Ishikawa (cell line): ENCODE measurements around the gene SRGAP1.

ENCODE experiments used
- CEBPB ChIP-seq: IDR thresholded peaks from 2 replicates; pipeline ENCODE4 v1.6.1; 2012
- CREB1 ChIP-seq: IDR thresholded peaks from 2 replicates; pipeline ENCODE4 v1.6.1; 2012; ENCODE audit warnings: low read depth
- EGR1 ChIP-seq: IDR thresholded peaks from 2 replicates; pipeline ENCODE4 v1.6.1; 2012
- EP300 ChIP-seq: IDR thresholded peaks from 2 replicates; pipeline ENCODE4 v1.6.1; 2012; ENCODE audit warnings: borderline replicate concordance
- FOXM1 ChIP-seq: IDR thresholded peaks from 2 replicates; pipeline ENCODE4 v1.6.1; 2012; ENCODE audit warnings: low read depth, borderline replicate concordance
- MAX ChIP-seq: IDR thresholded peaks from 2 replicates; pipeline ENCODE4 v1.6.1; 2012
- NFIC ChIP-seq: IDR thresholded peaks from 2 replicates; pipeline ENCODE4 v1.6.1; 2012
- RAD21 ChIP-seq: IDR thresholded peaks from 2 replicates; pipeline ENCODE4 v1.6.1; 2012; ENCODE audit warnings: low read depth
- REST ChIP-seq: IDR thresholded peaks from 2 replicates; pipeline ENCODE4 v1.6.1; 2012; ENCODE audit warnings: low read depth, mild to moderate bottlenecking
- TAF1 ChIP-seq: IDR thresholded peaks from 2 replicates; pipeline ENCODE4 v1.6.1; 2012; ENCODE audit warnings: low read depth, mild to moderate bottlenecking
- TCF12 ChIP-seq: IDR thresholded peaks from 2 replicates; pipeline ENCODE4 v1.6.1; 2012; ENCODE audit warnings: low read depth
- TEAD4 ChIP-seq: IDR thresholded peaks from 2 replicates; pipeline ENCODE4 v1.6.1; 2012
- USF1 ChIP-seq: IDR thresholded peaks from 2 replicates; pipeline ENCODE4 v1.6.1; 2012
- YY1 ChIP-seq: IDR thresholded peaks from 2 replicates; pipeline ENCODE4 v1.6.1; 2012; ENCODE audit warnings: low read depth
- ZBTB7A ChIP-seq: IDR thresholded peaks from 2 replicates; pipeline ENCODE4 v1.6.1; 2012; ENCODE audit warnings: low read depth

SRGAP1 gene

GRCh38 chr12:63912651-63913050 is 68.2 kb downstream of the SRGAP1 start:
- TF ChIP-seq NFIC, result no peak
- no peak for TF ChIP-seq RAD21
- TF ChIP-seq MAX, result no peak
- no peak for TF ChIP-seq TCF12
- TF ChIP-seq YY1, result no peak
- no peak for TF ChIP-seq CEBPB
- TF ChIP-seq ZBTB7A, result no peak
- no peak for TF ChIP-seq TEAD4
- no peak for TF ChIP-seq FOXM1
- no peak for TF ChIP-seq EGR1
- TF ChIP-seq TAF1, result no peak
- TF ChIP-seq EP300, result no peak
- TF ChIP-seq CREB1, result no peak
- TF ChIP-seq USF1, result no peak
- no peak for TF ChIP-seq REST

GRCh38 chr12:63913929-63914328 is 69.4 kb downstream of the SRGAP1 start:
- TF ChIP-seq TCF12, result no peak
- TF ChIP-seq FOXM1, result 0 out of 2 replicates have a peak, but pooled peaks have one; percentile 17

GRCh38 chr12:63915105-63915800 is 70.8 kb downstream of the SRGAP1 start:
- TF ChIP-seq REST (no peak), CEBPB (no peak), MAX (no peak), YY1 (no peak), EGR1 (no peak), RAD21 (no peak), CREB1 (no peak), TCF12 (no peak), ZBTB7A (no peak), TAF1 (no peak), EP300 (no peak), NFIC (no peak), FOXM1 (no peak), TEAD4 (no peak), USF1 (no peak)

GRCh38 chr12:63916561-63917476 is 72.3 kb downstream of the SRGAP1 start:
- TF ChIP-seq CEBPB (no peak), TCF12 (no peak), TEAD4 (0 out of 2 replicates have a peak, but pooled peaks have one; percentile 15), CREB1 (no peak), ZBTB7A (no peak), USF1 (no peak), FOXM1 (no peak; the same call in 1 of the 2 replicates), NFIC (peak; percentile 49; the same call in 1 of the 2 replicates), EGR1 (no peak), EP300 (peak; percentile 51; the same call in 1 of the 2 replicates), TAF1 (no peak), YY1 (no peak), MAX (peak; percentile 39; the same call in 1 of the 2 replicates), REST (no peak), RAD21 (no peak)
